ENCODE data around the gene THEM4. TPM values are rescaled to one million over a fixed set of nuclear protein-coding genes. Genes with fewer than 3 reads are reported as not detected.

THEM4 gene
- total RNA-seq, 1 experiment from 2014 or later = 1.2 TPM

DNA sequence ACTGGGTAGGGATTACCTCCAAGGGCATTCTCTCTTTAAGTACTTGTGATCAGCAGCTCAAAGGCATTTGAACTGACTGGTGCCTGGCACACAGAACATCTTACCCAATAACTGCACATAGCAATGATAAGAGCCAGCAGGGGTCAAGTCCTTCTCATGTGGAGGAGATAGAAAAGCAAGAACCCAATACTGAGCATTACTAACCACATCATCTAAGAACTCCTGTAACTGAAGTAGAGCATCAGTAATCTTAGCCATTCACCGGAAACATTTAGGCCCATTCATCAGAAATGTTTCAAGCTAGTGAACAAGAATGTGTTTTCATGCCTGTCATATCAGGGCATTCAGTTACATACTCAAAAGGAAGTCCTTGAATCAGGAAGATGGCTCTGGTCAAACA lies 33.6 kb upstream of the THEM4 start:
- TF ChIP-seq, protein P1, sequence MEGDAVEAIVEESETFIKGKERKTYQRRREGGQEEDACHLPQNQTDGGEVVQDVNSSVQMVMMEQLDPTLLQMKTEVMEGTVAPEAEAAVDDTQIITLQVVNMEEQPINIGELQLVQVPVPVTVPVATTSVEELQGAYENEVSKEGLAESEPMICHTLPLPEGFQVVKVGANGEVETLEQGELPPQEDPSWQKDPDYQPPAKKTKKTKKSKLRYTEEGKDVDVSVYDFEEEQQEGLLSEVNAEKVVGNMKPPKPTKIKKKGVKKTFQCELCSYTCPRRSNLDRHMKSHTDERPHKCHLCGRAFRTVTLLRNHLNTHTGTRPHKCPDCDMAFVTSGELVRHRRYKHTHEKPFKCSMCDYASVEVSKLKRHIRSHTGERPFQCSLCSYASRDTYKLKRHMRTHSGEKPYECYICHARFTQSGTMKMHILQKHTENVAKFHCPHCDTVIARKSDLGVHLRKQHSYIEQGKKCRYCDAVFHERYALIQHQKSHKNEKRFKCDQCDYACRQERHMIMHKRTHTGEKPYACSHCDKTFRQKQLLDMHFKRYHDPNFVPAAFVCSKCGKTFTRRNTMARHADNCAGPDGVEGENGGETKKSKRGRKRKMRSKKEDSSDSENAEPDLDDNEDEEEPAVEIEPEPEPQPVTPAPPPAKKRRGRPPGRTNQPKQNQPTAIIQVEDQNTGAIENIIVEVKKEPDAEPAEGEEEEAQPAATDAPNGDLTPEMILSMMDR (conservative IDR thresholded peaks at IDR 0.05; ENCODE audit: low read depth, low read length) = no peak
- no peak for TF ChIP-seq EZH2 (IDR thresholded peaks at IDR 0.05; ENCODE audit: borderline replicate concordance, low read depth, low read length, poor library complexity, severe bottlenecking)
- Histone ChIP-seq H3K36me3 (ENCODE audit: insufficient read depth, low read length, poor library complexity, severe bottlenecking) (no peaks in the 10 kb centered on the region), H3K27ac (ENCODE audit: low read depth, low read length, poor library complexity, severe bottlenecking) (no peak overlapping the region), H3K9me3 (ENCODE audit: low read depth, low read length, poor library complexity, severe bottlenecking) (no peaks in the 10 kb centered on the region), H3K4me3 (ENCODE audit: low read depth, low read length, poor library complexity, severe bottlenecking) (no peak overlapping the region), H3K4me1 (ENCODE audit: insufficient read depth, low read length, poor library complexity, severe bottlenecking) (no peaks in the 10 kb centered on the region), H3K27me3 (replicated peaks; ENCODE audit: insufficient read depth, low read depth, low read length, poor library complexity) (peaks cover 8% of the 10 kb centered on the region)
- intact Hi-C loops (cut with micrococcal nuclease; ENCODE audit: unreplicated experiment) = no loop called here
- ChIA-PET POLR2A (ENCODE audit: low non-redundant PET) (no interaction called here), CTCF (no interaction called here)
- BruUV-seq (replicated peaks) = no TSS peak
- no peak for DNase-seq (ENCODE audit: low spot score)

DNA sequence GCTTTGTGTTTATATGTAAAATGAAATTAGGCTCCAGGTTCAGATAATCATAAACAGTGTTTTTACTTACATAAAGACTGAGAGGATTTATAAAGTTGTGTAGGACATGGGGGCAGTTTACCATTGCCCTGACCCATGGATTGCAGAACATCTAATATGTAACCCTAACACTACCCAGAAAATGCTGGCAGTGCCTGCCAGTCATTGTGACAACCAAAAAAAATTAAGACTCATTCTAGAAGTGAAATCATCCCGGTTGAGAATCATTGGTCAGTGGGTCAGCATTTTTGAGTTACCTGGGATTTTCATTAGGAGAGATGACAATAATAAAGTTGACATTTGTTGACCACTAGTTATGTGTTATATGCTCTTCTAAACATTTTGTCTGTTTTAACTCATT lies 31.2 kb upstream of the THEM4 start:
- CTCF ChIA-PET = no interaction called here
- no TSS peak for BruUV-seq (replicated peaks)

DNA sequence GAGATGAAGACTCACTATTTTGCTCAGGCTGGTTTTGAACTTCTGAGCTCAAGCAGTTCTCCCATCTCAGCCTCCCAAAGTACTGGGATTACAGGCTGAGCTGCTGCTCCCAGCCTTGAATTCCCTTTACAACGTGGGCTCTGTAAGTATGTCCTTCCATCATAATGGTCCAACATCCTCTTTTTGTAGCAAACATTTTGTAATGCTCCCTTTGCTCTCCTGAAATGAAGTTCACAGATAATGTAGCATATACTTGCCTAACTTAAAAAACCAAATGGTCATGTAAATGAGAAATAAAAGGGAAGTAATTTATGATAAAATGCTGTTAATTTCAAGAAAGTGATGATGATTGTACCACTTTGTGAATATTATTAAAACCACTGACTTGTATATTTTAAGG lies 30.5 kb upstream of the THEM4 start:
- TF ChIP-seq, protein P1 (conservative IDR thresholded peaks at IDR 0.05; ENCODE audit: low read depth, low read length) = no peak
- no peak for TF ChIP-seq EZH2 (IDR thresholded peaks at IDR 0.05; ENCODE audit: borderline replicate concordance, low read depth, low read length, poor library complexity, severe bottlenecking)
- Histone ChIP-seq H3K27me3 (replicated peaks; ENCODE audit: insufficient read depth, low read depth, low read length, poor library complexity) (peaks cover 8% of the 10 kb centered on the region), H3K4me3 (ENCODE audit: low read depth, low read length, poor library complexity, severe bottlenecking) (no peak overlapping the region), H3K27ac (ENCODE audit: low read depth, low read length, poor library complexity, severe bottlenecking) (no peak overlapping the region), H3K4me1 (ENCODE audit: insufficient read depth, low read length, poor library complexity, severe bottlenecking) (no peaks in the 10 kb centered on the region), H3K9me3 (ENCODE audit: low read depth, low read length, poor library complexity, severe bottlenecking) (no peaks in the 10 kb centered on the region), H3K36me3 (ENCODE audit: insufficient read depth, low read length, poor library complexity, severe bottlenecking) (no peaks in the 10 kb centered on the region)
- no TSS peak for BruUV-seq (replicated peaks)
- intact Hi-C loops (cut with micrococcal nuclease; ENCODE audit: unreplicated experiment) = no loop called here
- no peak for DNase-seq (ENCODE audit: low spot score)
- POLR2A ChIA-PET (ENCODE audit: low non-redundant PET) = no interaction called here
- CTCF ChIA-PET = no interaction called here

More for the DNA sequence above, 31.2 kb upstream of the THEM4 start:
- TF ChIP-seq EZH2 (IDR thresholded peaks at IDR 0.05; ENCODE audit: borderline replicate concordance, low read depth, low read length, poor library complexity, severe bottlenecking) = no peak
- TF ChIP-seq, protein P1 (conservative IDR thresholded peaks at IDR 0.05; ENCODE audit: low read depth, low read length) = no peak
- no peak for DNase-seq (ENCODE audit: low spot score)
- Histone ChIP-seq H3K4me3 (ENCODE audit: low read depth, low read length, poor library complexity, severe bottlenecking) (no peak overlapping the region), H3K36me3 (ENCODE audit: insufficient read depth, low read length, poor library complexity, severe bottlenecking) (no peaks in the 10 kb centered on the region), H3K27me3 (replicated peaks; ENCODE audit: insufficient read depth, low read depth, low read length, poor library complexity) (peaks cover 8% of the 10 kb centered on the region), H3K9me3 (ENCODE audit: low read depth, low read length, poor library complexity, severe bottlenecking) (no peaks in the 10 kb centered on the region), H3K4me1 (ENCODE audit: insufficient read depth, low read length, poor library complexity, severe bottlenecking) (no peaks in the 10 kb centered on the region), H3K27ac (ENCODE audit: low read depth, low read length, poor library complexity, severe bottlenecking) (no peak overlapping the region)
- POLR2A ChIA-PET (ENCODE audit: low non-redundant PET) = no interaction called here
- intact Hi-C loops (cut with micrococcal nuclease; ENCODE audit: unreplicated experiment) = no loop called here

Data from A673 (cell line).